A673 (cell line): ENCODE data around the gene ANKRD11.

Experiments
- CTCF ChIP-seq: fragments of 300-800, 200-600 bp; sonication (generic); conservative IDR thresholded peaks from 2 replicates; pipeline ENCODE4 v1.5.1; 2017; ENCODE audit warnings: low read depth, mild to moderate bottlenecking, antibody characterized with exemption, low read length, moderate library complexity, mixed read lengths
- EZH2 ChIP-seq: fragments of 200-600 bp; sonication (generic); IDR thresholded peaks from 2 replicates; pipeline ENCODE4 v1.6.1; 2017; ENCODE audit warnings: borderline replicate concordance, low read depth, mild to moderate bottlenecking, mixed read lengths, antibody characterized with exemption, low read length; ENCODE audit not compliant: poor library complexity, severe bottlenecking

GRCh38 chr16:89371968-89372634 is 118.3 kb downstream of the ANKRD11 start:
- TF ChIP-seq CTCF (no peak), EZH2 (no peak)
